Stimulated activated naive CD4-positive, alpha-beta T cell (primary cell): Measurements from ENCODE around the gene POP4.

Experiments
- DNase-seq, 6 experiments: peaks; one replicate each; lab custom pipeline; 2025; lab: John Stamatoyannopoulos, UW

The POP4 gene

DNA sequence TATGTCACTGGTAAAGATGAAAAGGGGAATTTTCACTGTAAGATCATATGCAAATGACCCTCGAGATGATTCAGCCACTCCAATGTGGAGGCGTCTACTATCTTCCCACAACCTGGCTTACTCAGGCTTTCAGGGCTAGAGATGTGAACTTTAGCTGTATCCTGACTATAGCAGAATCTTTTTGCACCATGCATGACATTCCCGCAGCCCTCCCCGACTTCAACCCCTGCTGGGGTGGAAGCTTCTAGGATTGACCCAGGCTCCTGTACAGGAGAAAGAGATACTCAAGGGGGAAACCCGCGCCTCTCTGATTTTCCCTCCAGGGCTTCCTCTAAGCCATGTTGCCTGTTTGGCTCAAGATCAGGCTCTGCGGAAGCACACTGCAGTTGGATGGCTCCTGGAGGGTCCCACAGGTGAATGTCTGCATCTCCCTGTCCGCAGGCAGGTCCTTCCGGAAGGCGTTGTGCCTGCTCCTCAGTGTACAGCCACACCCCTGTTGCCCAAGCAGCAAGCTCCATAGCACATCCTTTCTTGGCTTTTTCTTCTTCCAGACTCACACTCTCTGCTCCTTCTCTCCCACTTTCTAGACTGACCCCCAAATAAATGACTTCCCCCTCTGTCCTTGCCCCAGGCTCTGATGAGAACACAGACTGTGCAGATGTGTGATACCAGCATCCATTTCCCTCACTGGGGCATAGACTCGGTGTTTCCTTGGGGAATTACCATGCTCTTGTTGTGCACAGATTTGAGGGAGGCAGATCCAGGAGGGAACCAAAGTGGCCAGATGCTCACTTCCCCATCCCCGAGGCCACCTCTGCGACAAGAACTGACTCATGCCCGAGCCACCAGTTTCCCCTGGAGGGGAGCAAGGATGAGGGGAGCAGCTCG is 29.1 kb upstream of the POP4 start:
- no peak for DNase-seq

DNA sequence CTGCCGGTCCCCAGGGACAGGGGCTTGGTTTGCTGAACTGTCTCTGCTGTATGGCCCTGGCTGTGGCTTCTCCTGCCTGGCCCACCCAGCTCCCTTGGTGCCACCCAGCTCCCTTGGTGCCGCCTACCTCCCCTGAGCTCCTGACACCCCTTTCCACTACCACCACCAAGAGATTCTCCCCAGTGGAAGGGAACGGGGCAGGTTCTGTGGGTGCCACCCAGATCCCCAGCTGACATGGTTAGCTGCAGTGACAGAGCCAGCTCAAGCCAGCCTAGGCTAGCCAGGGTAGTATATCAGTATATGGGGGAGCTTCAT is 28.5 kb upstream of the POP4 start:
- no peak for DNase-seq

DNA sequence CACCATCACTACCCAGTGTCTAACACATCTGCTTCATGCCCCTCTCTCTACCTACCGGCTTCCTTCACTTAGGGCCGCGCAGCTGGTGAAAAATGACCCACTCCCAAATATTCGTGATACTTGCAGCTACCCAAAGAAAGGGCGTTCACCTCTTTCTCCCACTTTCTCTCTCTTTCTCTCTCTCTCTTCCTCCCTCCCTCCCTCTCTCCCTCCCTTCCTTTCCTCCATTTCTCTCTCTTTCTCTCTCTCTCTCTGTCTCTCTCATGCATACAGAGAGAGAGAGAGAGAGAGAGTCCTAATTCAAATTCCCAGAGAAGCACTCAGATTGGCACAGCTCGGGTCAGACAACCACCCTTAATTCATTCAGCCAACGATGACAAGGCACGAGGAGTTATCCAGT is 27.7 kb upstream of the POP4 start:
- no peak for DNase-seq

DNA sequence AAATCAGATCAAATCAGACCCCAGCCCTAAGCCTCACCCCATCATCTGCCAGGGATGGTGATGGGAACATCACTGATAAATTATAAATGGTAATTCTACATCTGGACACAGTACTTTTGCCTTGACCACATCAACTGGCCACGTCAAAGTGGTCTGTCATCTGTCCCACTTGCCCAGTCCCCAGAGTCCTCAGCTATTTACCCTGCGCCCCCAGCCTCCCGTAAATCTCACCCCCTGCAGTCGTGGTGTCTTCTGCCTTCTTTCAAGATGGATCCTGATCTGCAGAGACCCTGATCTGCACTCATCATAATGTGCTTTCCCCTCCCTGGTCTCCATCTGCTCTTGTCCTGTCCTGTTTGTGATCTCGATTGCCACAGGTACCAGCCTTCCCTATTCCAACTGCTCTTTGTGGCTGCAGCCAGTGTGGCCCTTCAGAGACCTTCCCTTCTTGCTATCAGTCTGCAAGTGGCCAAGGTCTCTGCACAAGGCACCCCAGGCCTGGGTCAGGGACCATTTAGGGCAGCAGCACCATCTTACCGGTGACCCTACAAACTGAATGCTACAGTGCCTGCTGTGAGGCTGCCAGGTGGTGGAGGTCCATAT is 26.7 kb upstream of the POP4 start:
- DNase-seq = no peak

DNA sequence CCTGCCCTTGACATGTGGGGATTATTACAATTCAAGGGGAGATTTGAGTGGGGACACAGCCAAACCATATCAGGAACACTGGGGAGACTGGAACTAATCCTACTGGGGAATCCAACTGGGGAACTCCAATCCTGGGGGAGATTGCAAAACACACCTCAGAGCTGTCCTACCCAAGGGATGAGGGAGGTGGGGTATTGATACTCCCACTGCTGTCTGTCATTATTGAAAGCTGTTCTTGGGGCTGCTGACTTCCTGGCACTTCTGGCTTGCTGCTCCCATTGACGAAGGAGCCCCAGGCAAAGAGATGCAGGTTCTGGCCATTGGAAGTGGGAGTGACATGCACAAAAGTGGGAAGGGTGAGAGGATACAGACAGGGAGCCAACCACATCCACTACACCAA is 24.7 kb upstream of the POP4 start:
- no peak for DNase-seq

DNA sequence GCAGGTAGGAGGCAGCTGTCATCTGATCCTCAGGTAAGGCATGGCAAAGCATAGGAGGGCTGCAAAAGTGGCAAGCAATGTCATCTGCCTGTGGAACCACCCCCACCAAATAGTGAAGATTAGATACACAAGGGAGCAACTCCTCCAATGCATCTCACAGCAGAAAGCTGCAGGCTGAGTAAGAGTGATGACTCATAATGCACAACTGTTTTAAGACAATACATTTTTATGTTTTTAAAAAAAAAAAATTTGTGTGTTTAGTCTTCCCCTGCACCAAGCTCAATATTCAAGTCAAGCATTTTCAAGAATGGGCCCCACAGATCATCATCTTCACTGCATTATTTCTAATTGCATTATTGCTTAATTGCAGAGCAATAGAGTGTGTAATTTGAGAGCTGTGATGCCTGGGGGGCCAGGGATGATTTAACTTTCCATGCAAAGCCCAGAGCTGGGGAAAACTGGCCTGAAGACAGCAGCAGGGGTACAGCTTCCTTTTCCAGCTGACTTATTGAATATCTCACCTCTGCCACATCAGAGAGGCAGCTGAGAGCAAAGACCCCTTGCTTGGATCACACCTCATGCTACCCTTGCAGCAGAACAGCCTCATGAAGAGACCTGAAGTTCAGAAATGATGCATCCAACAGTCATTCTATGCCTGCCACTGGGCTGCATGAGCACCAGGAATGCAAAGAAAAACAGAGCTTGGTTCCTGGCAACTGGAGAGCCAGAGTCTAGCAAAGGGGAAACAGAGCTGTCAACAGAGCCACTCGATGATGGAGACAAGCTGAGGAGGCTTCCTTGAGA is 22.7 kb upstream of the POP4 start:
- DNase-seq = no peak

DNA sequence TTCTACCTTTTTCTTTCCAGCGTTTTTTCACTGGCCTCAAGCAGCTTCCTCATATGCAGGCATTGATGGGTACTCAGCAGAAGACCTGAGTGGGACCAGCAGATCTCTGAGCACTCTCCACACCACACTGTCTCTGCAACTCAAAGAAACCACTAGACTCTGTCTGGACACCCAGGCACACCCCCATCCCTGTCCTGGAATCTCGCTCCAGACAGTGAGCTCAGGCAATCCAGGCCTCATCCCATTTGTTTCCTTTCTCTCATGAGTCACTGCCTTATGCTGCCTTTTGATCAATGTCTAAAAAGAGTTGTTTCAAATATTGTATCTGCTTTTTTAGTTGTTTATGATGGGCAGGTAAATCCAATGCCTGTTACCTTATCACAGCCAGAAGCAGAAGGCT is 19.7 kb upstream of the POP4 start:
- no peak for DNase-seq

DNA sequence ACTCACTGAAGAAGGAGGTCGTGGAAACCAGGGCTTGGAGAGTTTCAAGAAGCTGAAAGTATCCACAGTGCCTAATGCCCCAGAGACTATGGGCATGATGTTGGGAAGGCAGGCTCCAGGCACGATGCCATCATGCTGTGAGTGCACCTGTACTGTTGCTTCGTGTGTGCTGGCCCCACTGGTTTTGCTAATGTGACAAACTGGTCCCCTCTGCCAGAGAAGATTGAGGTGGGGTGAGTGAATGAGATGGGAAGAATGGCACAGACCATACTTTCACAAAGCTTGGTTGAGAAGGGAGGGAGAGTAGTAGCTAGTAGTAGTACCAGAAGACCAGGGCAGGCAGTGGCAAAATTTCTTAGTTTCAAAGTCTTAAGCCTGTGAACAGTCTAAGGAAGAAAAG is 19.0 kb upstream of the POP4 start:
- DNase-seq = no peak

DNA sequence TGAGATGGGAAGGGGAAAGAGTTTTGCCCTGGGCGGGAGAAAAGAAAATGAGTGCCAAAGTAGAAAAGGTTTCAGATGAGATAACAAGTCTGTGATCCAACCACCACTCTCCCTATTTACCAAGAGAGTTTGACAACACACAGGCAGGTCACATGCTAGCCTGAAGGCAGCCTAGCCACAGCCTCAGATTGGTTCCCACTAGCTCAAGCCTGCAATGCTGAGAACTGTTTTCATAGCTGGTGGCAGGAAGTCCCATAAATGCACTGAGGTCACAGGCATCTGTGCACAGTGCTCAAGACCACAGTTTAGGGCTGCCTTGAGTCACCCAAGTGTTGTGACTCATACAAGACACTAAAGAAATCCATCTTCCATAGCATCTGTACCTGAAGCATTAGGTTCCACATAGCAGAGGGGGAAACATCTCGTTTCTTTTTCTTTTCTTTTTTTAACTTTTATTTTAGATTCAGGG is 18.5 kb upstream of the POP4 start:
- no peak for DNase-seq

DNA sequence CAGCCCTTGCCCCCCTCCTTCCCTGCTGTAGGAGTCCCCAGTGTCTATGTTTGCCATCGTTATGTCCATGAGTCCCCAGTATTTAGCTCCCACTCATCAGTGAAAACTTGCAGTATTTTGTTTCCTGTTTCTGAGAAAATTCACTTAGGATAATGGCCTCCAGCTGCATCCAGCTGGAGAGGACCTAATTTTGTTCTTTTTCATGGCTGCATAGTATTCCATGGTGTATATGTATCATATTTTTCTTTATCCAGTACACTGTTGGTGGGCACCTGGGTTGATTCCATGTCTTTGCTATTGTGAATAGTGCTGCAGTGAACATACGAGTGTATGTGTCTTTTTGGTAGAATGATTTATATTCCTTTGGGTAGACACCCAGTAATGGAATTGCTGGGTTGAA is 18.0 kb upstream of the POP4 start:
- DNase-seq = no peak

DNA sequence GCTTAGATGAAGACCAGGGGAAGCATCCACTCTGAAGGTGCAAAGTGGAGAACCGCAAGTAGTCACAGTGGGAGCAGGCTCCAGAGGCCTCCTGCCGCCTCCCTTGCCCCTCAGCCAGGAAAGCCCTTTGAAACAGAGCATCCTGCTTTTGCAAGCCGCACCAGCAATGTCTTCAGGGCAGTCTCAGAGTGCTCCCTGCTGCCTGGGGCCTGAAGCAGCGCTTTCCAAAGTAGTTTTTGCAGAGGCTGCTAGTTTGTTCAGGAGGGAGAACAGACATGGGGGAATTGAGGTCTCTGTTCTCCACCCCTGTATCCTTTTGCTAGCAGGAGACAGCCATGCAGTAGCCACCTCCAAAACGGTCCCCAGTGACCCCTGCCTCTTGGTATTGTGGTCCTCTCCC is 15.8 kb upstream of the POP4 start:
- DNase-seq = no peak

DNA sequence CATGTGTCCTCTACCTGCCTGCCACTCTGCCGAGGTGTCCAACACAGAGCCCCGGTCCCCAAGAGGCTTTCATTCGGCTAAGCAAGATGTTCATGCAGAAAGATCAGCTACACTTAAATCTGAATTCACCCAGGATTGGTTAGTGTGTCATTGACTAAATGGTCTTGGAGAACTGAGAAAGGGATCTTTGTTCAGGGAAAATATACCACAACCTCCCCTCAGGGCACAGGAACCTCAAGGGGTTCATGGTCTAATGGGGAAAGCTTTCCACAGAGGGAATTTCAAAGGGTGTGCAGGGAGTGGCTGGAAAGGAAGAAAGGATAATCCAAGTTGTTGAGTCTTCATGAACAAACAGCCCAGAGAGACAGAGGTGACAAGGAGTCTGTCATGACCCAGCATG is 14.4 kb upstream of the POP4 start:
- no peak for DNase-seq

DNA sequence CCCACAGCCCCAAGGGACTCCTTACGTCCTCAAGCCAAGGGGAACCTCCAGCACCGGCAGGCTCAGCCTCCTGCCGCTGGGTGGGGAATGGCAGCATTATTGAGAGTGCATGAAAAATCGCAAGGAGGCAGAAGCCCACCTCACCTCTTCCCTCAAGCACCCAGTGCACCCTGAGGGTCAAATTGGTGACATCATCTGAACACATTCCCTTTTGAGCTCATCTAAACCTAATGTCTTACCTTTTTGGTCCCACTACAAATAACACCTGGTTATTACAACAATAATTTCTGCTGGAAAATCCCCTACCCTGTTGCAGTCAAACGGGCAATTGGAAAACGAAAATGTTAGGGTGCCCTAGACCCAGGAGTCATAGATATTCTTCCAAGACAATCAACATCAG is 12.2 kb upstream of the POP4 start:
- no peak for DNase-seq

DNA sequence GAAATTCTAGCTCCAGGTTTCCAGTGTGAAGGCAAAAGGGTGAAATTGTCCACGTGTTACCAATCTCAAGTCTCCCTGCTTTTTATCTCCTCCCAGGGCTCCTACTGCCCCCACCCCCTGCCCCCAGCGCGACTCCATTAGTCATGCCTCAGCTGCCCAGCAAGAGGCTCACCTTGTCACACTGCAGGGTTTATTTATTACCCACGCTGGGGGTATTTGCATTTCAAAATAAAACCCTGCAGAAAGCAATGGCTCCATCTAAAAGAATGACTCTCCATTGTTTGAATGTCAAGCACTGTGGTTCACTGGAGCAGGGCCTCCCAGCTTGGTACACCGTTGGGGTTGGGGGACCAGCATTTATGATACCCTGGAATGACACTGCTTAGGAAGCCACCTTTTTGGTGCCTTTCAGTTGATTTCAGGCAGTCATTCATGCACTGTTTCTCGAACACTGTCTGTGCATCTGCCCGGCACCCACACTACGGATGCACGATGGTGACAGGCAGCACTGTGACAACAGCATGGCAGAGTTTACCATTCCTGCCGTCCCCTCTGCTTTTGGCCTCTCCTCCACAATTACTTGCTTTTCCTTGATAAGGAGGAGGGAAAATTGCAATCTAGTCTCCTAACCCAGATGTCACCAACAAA is 9.9 kb upstream of the POP4 start:
- DNase-seq = no peak

DNA sequence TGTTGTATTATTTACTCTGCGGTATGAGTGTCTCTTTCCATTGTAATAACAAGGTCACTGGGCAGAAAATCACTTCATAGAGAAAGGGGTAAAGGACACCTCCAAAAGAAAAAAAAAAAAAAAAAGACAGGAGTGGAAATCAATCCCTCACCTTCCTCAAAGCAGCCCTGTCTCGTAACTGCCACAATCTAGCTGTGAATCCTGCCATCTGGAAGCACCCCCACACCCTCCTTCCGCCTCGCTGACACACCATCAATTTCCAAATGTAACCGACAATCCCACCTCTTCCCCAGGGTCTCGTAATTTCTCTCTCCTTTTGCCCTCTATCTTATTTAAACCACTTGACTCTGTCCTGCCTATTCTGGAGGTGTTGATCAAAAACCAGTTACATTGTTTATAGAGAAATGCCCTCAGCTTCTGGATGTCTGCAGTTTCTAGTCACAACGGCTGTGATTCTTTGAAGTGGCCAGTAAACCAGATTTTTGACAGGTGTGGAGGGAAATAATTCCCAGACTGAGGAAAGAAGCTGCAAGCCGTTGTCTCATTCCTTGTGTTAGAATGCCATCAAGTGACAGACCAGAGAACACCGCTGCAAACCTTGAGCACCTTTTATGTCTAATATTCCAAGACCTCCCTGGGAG is 9.1 kb upstream of the POP4 start:
- no peak for DNase-seq

DNA sequence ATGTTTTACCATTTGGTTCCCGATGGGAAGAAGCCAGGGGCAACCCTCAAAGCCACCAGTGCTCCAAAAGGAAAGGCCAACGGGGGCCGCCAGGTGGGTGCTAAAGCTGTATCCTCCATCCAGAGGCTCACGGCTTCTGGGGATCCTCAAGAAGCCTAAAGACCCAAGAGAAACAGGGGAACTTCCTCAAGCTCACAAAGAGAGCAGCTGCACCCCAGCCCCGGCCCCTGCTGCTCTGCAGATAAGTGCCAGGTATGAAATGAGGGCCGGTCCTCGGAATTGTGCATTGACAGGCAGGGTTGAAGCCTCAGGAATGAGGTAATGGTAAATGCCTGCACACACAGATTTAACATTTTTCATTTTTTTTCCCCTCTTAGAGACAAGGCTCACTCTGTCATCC is 8.0 kb upstream of the POP4 start:
- DNase-seq = no peak

DNA sequence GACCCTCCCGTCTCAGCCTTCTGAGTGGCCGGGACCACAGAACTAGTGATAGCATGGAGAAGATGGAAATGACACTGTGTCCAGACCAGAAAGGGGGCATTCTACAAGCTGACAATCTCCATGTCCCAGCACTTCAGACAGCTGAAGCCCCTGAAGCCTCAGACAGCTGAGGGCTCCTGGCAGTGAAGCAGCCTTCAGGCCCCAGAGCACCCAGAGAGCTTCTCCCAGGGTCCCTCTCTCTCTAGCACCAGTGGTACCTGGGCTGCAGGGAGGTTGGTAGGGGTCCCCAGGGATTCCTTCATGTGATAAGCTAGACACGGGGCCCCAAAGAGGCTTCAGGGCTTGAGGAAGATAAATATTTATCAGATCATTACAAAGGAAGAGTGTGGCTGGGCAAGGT is 7.6 kb upstream of the POP4 start:
- DNase-seq = no peak

DNA sequence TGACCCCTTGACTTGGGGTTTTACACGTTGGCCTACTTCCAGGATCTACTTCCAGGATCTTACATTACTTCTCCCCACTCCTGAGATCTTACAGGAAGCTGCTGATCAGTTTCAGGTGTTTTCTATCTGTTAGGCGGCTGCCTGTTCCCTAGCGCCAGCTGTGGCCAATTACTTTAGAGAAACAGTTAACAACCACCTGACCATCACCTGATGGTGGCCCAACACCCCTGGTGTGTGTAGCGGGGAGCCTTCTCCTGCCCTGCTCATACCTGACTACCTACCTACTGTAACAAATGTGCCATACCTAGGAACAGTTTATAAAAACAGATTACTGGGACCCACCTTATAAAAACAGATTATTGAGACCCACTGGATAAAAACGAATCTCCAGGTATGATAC is 2.8 kb upstream of the POP4 start:
- DNase-seq = no peak

DNA sequence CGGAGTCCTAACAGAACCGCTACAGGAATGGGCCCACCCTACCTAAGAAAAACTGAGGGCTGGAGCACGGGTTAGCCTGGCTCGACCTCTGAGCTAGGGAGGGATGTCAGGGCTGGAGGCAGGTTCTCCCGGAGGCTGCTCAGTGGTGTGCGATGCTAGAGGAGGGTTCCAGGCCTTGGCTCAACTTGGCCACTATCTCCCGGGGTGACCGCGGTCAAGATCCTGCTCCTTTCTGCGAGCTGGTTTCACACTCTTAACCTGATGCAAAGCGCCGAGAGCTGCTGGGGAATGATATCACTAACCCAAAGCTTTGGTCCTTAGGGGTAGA is 301 bp downstream of the POP4 start:
- DNase-seq = no peak

DNA sequence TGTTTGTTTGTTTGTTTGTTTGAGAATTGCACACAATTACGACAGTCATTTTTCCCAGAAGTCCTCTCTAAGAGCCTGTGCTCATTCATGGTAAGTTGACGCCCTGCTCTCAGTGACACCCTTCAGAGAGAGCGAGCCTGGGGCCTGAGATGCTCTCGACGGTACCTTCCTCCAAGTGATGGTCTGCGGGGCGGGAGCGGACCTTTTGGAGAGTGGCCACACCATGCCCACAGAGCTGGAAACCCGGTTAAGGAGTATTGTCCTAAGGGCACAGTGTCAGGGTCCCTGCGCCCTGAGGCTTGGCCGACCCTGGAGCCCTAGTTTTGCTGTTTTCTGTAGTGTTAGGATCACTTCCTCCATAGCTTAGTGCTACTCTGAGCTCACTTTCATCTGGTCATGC is 3.6 kb downstream of the POP4 start:
- DNase-seq = no peak

DNA sequence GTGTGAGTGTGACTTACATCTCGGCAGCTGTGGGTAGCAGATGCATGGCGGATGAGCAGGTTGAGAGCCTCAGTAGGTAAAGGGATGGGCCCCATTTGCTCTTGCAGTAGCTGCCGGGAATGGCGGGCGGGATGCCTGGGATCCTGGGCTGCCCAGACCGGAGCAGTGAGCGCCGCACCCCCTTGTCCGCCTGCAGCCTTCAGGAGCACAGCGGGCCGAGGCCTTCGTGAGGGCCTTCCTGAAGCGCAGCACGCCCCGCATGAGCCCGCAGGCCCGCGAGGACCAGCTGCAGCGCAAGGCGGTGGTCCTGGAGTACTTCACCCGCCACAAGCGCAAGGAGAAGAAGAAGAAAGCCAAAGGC is 4.1 kb downstream of the POP4 start:
- DNase-seq = no peak

DNA sequence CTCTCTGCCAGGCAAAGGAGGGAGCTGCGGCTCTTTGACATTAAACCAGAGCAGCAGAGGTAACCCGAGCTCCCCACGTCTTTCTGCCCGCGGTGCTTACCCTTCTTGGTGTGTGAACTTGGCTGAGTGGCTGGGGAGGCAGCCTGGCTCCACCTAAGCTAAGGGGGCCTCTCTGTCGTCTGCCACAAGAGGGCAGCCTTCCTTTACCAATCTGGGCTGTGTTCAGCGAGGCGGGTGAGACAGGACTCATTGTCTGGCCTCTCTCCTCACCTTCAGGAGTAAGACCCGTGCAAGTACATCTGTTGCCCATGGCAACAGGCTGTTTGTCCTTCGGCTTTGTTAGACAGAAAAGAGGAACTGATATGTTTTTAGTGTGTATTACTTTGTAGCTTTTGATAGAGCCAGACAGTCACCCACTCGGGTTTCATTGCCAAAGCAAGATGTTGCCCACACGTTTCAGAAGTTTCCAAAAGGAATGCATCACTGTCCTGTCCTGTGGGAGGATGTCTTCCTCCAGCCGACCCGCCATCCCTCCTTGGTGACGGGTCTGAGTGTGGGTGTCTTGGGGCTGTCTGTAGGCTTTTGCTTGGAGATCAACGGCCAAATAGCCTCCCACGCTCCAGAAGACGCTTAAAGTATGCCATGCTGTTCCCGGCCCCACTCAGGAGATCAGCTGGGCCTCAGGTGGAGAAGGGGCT is 4.6 kb downstream of the POP4 start:
- peak; percentile 63 to 82 (median 76) for DNase-seq
